ENCODE data around the gene FGD2.

The FGD2 gene

GRCh38 chr6:36968266-36968977 is 37.0 kb upstream of the FGD2 start:
- DNase-seq (ENCODE audit: low spot score in 2 of 2) = no peak

GRCh38 chr6:36969240-36969691 is 36.2 kb upstream of the FGD2 start:
- H3K9me3 Mint-ChIP-seq = no peaks in the 10 kb centered on the region
- H3K4me3 Mint-ChIP-seq = no peak overlapping the region
- H3K36me3 Mint-ChIP-seq = peaks cover 84% of the 10 kb centered on the region
- DNase-seq (ENCODE audit: low spot score in 2 of 2) = no peak
- peak overlapping the region; percentile 68 for H3K27ac Mint-ChIP-seq
- ATAC-seq = no peak
- H3K4me1 Mint-ChIP-seq = peaks cover 15% of the 10 kb centered on the region

More at GRCh38 chr6:36968266-36968977, 37.0 kb upstream of the FGD2 start:
- Mint-ChIP-seq H3K9me3 (no peaks in the 10 kb centered on the region), H3K4me3 (no peak overlapping the region), H3K36me3 (peaks cover 76% of the 10 kb centered on the region), H3K27ac (peak overlapping the region; percentile 68), H3K4me1 (peaks cover 23% of the 10 kb centered on the region)
- no peak for ATAC-seq

GRCh38 chr6:36969988-36970891 is 35.2 kb upstream of the FGD2 start:
- H3K4me1 Mint-ChIP-seq = peaks cover 5% of the 10 kb centered on the region
- H3K36me3 Mint-ChIP-seq = peaks cover 94% of the 10 kb centered on the region
- H3K4me3 Mint-ChIP-seq = no peak overlapping the region
- peak overlapping the region; percentile 52 for H3K27ac Mint-ChIP-seq
- ATAC-seq = no peak
- no peaks in the 10 kb centered on the region for H3K9me3 Mint-ChIP-seq
- no peak for DNase-seq (ENCODE audit: low spot score in 2 of 2)

GRCh38 chr6:36970892-36971842 is 34.3 kb upstream of the FGD2 start:
- Mint-ChIP-seq H3K4me3 (no peak overlapping the region), H3K4me1 (no peaks in the 10 kb centered on the region), H3K36me3 (peaks cover 100% of the 10 kb centered on the region), H3K27ac (peak overlapping the region; percentile 52), H3K9me3 (no peaks in the 10 kb centered on the region)
- DNase-seq (ENCODE audit: low spot score in 2 of 2) = no peak
- ATAC-seq = no peak

GRCh38 chr6:36971921-36972673 is 33.4 kb upstream of the FGD2 start:
- H3K4me1 Mint-ChIP-seq = no peaks in the 10 kb centered on the region
- peak overlapping the region; percentile 52 for H3K27ac Mint-ChIP-seq
- DNase-seq (ENCODE audit: low spot score in 2 of 2) (no peak), ATAC-seq (no peak)
- H3K36me3 Mint-ChIP-seq = peaks cover 100% of the 10 kb centered on the region
- H3K4me3 Mint-ChIP-seq = no peak overlapping the region
- H3K9me3 Mint-ChIP-seq = no peaks in the 10 kb centered on the region

- DNase-seq (ENCODE audit: low spot score in 2 of 2) = no peak
- Mint-ChIP-seq H3K4me1 (peaks cover 6% of the 10 kb centered on the region), H3K27ac (no peak overlapping the region), H3K4me3 (no peak overlapping the region), H3K36me3 (peaks cover 100% of the 10 kb centered on the region), H3K9me3 (no peaks in the 10 kb centered on the region)
- no peak for ATAC-seq
These were observed 32.3 kb upstream of the FGD2 start for GRCh38 chr6:36973190-36973589.

- ATAC-seq = no peak
- no peak for DNase-seq (ENCODE audit: low spot score in 2 of 2)
- H3K4me3 Mint-ChIP-seq = no peak overlapping the region
- no peaks in the 10 kb centered on the region for H3K9me3 Mint-ChIP-seq
- H3K36me3 Mint-ChIP-seq = peaks cover 100% of the 10 kb centered on the region
- no peak overlapping the region for H3K27ac Mint-ChIP-seq
- H3K4me1 Mint-ChIP-seq = peaks cover 7% of the 10 kb centered on the region
These were observed 31.8 kb upstream of the FGD2 start for GRCh38 chr6:36973647-36974046.

GRCh38 chr6:36975231-36976006 is 30.0 kb upstream of the FGD2 start:
- DNase-seq (ENCODE audit: low spot score in 2 of 2) = no peak
- Mint-ChIP-seq H3K4me3 (no peak overlapping the region), H3K36me3 (peaks cover 96% of the 10 kb centered on the region), H3K27ac (no peak overlapping the region), H3K9me3 (no peaks in the 10 kb centered on the region), H3K4me1 (peaks cover 20% of the 10 kb centered on the region)
- no peak for ATAC-seq

- no peak overlapping the region for H3K4me3 Mint-ChIP-seq
- no peak overlapping the region for H3K27ac Mint-ChIP-seq
- no peak for DNase-seq (ENCODE audit: low spot score in 2 of 2)
- H3K36me3 Mint-ChIP-seq = peaks cover 91% of the 10 kb centered on the region
- H3K9me3 Mint-ChIP-seq = no peaks in the 10 kb centered on the region
- ATAC-seq = no peak
- H3K4me1 Mint-ChIP-seq = peaks cover 26% of the 10 kb centered on the region
These were observed 29.5 kb upstream of the FGD2 start for GRCh38 chr6:36976007-36976264.

GRCh38 chr6:36976509-36976908 is 28.9 kb upstream of the FGD2 start:
- ATAC-seq (no peak), DNase-seq (ENCODE audit: low spot score in 2 of 2) (no peak)
- H3K36me3 Mint-ChIP-seq = peaks cover 85% of the 10 kb centered on the region
- H3K27ac Mint-ChIP-seq = no peak overlapping the region
- no peaks in the 10 kb centered on the region for H3K9me3 Mint-ChIP-seq
- H3K4me3 Mint-ChIP-seq = no peak overlapping the region
- peaks cover 30% of the 10 kb centered on the region for H3K4me1 Mint-ChIP-seq

GRCh38 chr6:36976931-36977330 is 28.5 kb upstream of the FGD2 start:
- no peak for DNase-seq (ENCODE audit: low spot score in 2 of 2)
- Mint-ChIP-seq H3K4me1 (peaks cover 34% of the 10 kb centered on the region), H3K27ac (no peak overlapping the region), H3K4me3 (no peak overlapping the region), H3K9me3 (no peaks in the 10 kb centered on the region), H3K36me3 (peaks cover 81% of the 10 kb centered on the region)
- ATAC-seq = no peak

- DNase-seq (ENCODE audit: low spot score in 2 of 2) (no peak), ATAC-seq (peak; percentile 49)
- Mint-ChIP-seq H3K27ac (no peak overlapping the region), H3K9me3 (no peaks in the 10 kb centered on the region), H3K4me3 (no peak overlapping the region), H3K36me3 (peaks cover 75% of the 10 kb centered on the region), H3K4me1 (peaks cover 39% of the 10 kb centered on the region)
These were observed 27.9 kb upstream of the FGD2 start for GRCh38 chr6:36977470-36977941.

GRCh38 chr6:36978421-36979346 is 26.8 kb upstream of the FGD2 start:
- ATAC-seq (no peak), DNase-seq (ENCODE audit: low spot score in 2 of 2) (no peak)
- H3K4me3 Mint-ChIP-seq = no peak overlapping the region
- H3K9me3 Mint-ChIP-seq = no peaks in the 10 kb centered on the region
- peaks cover 39% of the 10 kb centered on the region for H3K4me1 Mint-ChIP-seq
- H3K36me3 Mint-ChIP-seq = peaks cover 63% of the 10 kb centered on the region
- H3K27ac Mint-ChIP-seq = peak overlapping the region; percentile 29

Data from stimulated activated effector memory CD8-positive, alpha-beta T cell treated with anti-CD3 and anti-CD28 coated beads, Interleukin-12 subunit alpha, Interleukin-12 subunit beta, amount 100 ng/mL, for 72 hours (primary cell).